ENCODE data around the gene CSF1.
A peak's percentile ranks its signal among the peaks of the same experiment; 100 is the strongest.

- TF ChIP-seq TAF1 (CRISPR knock-in tag; IDR thresholded peaks at IDR 0.05) (no peak), CHD2 (IDR thresholded peaks at IDR 0.05; ENCODE audit: low read depth, low read length) (no peak), SNAPC5 (CRISPR knock-in tag; IDR thresholded peaks at IDR 0.05; ENCODE audit: borderline replicate concordance) (no peak), RNF2 (conservative IDR thresholded peaks at IDR 0.05; ENCODE audit: low read depth) (no peak), POLR2A (IDR thresholded peaks at IDR 0.05; ENCODE audit: insufficient read depth in 1 of 2, low read depth in 2 of 2, low read length in 2 of 2) (no peak), TBX3 (IDR thresholded peaks at IDR 0.05; ENCODE audit: borderline replicate concordance) (no peak), ZBTB44 (CRISPR knock-in tag; IDR thresholded peaks at IDR 0.05) (no peak), ZBTB2 (CRISPR knock-in tag; IDR thresholded peaks at IDR 0.05; ENCODE audit: low read depth) (no peak), EZH2 (conservative IDR thresholded peaks at IDR 0.05; ENCODE audit: low read depth, low read length) (no peak), AGO1 (IDR thresholded peaks at IDR 0.05; ENCODE audit: low read depth, low read length, poor library complexity, severe bottlenecking) (no peak), CTCF (CRISPR knock-in tag; IDR thresholded peaks at IDR 0.05) (0 out of 2 replicates have a peak, but pooled peaks have one; percentile 3), NFYC (CRISPR knock-in tag; IDR thresholded peaks at IDR 0.05) (no peak), TCF7L2 (IDR thresholded peaks at IDR 0.05; ENCODE audit: low read depth, low read length) (no peak), REST (IDR thresholded peaks at IDR 0.05; ENCODE audit: borderline replicate concordance in 1 of 2, low read depth in 1 of 2, low read length in 2 of 2) (no peak)
These were observed 28.1 kb upstream of the CSF1 start for GRCh38 chr1:109882288-109883245.

Data from HepG2 (cell line).